GM19193 (cell line): ENCODE results near the gene E2F3.

Source experiments
- POLR2A ChIP-seq: IDR thresholded peaks from 4 replicates; pipeline ENCODE4 v1.6.1; 2011; ENCODE audit not compliant: insufficient read depth, insufficient read length; ENCODE audit errors: extremely low read depth

E2F3 gene

DNA sequence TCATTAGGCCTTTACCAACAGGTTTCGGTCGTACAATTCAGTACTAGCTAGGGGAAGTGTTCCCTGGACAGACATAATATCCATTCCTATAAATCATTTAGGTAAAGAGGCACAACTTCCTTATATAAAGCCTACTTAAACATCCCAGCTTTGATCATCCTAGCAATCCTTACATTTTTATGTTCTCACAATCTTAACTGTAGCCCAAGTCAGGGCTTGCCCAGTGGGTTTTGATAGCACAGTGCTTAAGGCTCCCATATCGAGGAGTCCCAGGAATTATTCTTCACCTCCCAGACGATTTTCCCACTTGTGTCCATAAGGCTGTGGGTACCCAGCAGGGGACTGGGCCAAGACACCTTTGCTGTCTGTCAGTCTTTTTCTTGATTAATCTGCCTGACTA, 63.2 kb downstream of the E2F3 start:
- TF ChIP-seq POLR2A = no peak

DNA sequence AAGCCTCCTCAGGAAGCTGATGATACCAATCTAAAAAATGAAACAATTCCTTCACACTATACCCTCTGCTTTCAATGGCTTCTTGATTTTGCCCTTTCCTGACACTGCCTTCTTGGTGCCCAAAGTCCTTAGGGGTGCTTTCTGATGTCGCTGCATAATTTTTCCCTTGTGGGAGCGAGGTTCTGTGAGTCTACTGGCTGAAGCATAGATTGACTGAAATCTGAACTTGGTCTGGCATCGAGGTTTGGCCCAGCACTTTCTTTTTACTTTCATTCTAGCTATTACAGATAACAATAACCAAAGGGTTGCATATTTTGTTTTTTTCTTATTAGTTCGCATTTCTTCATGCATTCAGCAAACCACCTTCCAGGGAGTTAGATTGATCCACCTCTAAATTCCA, 65.8 kb downstream of the E2F3 start:
- no peak for TF ChIP-seq POLR2A

DNA sequence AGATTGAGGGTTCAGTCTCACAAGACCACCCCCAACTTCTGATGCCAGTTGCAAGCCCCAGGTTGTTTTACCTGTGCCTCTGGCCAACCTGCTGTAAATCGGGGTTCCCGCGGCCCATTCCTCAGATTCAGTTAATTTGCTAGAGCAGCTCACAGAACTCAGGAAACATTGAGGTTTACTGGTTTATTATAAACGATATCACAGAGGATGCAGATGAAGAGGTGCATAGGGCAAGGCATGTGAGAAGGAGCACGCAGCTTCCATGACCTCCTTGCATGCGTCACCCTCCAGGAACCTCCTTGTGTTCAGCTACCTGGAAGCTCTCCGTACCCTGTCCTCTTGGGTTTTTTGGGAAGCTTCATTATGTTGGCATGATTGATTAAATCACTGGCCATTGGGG, 66.5 kb downstream of the E2F3 start:
- no peak for TF ChIP-seq POLR2A

DNA sequence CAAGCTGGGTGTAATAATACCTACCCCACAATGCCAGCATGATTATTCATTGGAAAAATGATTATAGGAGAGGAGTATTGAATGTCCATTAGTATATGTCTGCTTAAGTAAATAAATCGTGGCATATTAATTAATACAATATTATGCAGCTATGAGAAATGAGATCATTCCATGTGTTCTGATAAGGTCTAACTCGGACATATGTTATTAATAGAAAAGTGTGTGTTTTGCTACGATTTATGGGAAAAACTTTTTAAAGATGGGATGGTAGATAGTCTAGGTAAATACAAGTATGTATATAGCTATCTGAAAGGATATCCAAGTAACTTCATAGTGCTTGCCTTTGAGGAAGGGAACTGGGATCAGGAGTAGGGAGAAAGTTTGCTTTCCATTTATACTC, 71.1 kb downstream of the E2F3 start:
- TF ChIP-seq POLR2A = no peak

DNA sequence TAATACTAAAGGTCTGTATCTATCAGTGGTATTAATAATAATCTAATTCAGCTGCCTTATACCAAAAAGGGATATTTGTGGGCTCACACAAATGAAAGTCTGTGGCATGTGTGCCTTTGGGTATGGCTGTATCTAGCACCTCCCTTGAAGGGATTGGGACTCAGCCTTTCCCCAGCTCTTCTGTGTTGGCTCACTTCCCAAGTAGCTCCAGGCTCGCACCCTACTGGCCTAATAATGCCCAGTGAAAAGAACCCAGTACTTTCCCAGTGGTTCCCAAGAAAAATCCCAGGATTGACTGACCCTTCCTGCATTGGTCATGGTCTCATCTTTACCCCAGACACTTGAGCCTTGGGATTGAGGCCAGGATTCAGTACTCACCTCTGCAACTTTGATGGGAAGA, 71.8 kb downstream of the E2F3 start:
- no peak for TF ChIP-seq POLR2A

DNA sequence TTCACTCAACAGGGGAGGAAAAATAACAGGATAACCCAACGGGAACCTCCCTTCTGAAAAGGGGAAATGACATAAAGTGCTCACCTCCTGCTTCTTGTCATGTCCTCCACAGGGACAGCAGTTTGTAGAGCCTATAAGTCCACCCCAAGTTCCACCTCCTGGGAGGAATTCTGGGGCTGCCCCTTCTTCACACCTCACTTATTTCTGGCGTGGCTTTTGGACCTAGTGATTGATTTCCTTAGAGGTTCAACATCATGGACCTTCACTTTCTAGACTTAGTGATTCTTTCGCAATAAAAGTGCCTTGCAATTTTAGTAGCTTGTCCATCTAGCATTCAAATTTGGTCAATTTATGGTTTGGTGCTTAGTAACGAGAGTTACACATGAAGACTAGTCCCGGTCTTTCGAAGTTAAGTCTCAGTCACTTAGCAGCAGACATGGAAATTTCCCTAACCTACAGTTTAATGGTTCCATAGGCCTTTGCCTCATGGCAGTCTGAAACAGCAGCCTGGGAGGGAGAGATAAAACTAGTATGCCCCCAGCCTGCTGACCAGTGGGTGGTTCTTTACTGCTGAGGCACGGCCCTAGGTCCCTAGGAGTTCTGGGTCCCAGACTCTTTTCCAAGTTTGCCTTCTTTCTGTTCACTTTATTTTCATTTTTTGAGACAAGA, 73.3 kb downstream of the E2F3 start:
- TF ChIP-seq POLR2A = no peak

DNA sequence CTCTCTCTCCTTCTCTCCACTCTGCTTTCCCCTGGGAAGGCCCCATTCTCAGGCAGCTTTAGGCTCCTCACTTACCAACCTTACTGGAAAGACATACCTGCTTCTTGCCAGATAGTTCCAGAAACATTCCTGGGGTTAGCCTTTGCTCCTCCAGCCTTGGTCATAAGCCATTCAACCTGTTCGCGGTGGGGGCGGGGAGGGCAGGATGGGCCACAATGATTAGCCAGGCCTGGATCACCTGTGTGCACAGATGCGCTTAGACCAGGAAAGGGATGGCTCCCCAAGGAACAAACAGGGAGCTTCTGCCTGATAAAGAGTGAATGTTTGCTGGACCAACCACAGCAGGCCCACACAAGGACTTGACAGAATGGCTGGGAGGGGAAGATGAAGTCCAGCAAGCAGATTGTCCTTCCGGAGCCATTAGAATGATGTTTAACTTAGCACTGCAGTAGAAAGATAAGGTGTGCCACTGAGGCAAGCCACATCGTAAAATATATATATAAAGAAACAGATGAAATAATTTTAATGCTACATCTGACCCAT, 74.9 kb downstream of the E2F3 start:
- TF ChIP-seq POLR2A = no peak

DNA sequence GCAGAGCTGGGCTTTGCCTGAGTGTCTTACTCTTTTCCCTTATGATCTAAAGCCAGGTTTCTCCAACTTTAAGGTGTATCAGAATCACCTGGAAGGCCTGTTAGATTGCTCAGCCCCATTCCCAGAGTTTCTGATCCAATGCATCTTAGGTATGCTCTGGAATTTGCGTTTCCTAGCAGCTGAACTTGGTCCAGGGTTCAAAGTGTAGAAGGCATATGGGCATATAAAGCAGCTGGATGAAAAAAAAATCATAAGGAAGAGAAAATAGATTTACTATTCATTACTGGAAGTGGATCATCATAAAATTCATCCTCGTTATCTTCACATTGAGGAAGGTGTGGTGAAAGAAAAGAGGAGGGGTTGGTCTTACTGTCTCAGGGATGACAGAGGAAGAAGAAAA, 75.8 kb downstream of the E2F3 start:
- TF ChIP-seq POLR2A = no peak

DNA sequence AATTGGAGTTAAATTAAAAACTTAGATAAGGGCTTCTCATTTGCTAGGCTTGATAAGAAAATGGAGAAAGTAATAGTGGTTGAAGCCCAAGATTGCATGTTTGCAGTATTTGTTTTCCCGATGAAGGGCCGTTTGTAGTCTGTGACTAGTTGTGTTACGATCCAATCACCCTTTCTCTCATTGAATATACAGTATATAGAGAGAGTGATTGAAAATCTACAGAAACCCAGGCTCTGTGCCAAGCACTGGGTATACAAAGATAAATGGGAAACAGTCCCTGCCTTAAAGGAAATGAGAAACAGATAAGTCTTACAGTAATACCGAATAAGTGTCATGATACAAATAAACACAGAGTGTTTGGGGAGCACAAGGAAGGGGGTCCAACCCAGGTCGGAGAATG, 77.4 kb downstream of the E2F3 start:
- TF ChIP-seq POLR2A = no peak

DNA sequence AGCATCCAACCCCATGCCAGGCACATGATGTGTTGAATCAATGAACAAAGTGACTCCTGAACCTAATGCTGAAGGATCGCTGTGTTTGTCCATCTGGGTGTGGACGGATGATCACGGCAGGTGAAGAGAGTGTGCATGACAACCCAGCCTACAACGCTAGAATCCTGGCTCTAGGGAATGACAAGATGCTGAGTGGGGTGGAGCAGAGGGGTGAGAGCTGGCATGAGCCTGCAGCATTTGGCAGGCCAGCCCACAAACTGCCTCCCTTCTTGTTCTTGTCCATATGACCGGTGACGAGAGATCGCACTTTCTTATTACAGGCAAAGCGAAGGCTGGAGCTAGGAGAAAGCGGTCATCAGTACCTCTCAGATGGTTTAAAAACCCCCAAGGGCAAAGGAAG, 77.8 kb downstream of the E2F3 start:
- TF ChIP-seq POLR2A = no peak

- no peak for TF ChIP-seq POLR2A
Observed at GRCh38 chr6:20481281-20481680, 79.6 kb downstream of the E2F3 start.

- no peak for TF ChIP-seq POLR2A
Observed at GRCh38 chr6:20483887-20484497, 82.3 kb downstream of the E2F3 start.

DNA sequence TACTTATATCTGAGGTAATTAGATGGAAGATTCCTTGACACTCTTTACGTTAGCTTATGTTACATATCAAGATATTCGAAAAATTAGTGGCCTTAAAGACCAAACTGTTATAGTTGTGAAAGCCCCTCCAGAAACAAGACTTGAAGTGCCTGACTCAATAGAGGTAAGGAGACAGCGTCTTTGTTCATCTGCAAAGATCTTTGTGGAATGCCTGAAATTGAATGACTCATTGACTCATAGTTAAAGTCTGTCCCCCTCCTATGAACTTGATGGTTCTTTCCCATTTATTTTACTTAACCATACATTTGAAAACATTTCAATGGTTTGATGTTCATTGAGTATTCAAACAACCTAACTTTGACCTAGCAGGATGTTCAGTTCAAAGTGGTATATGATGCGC, 85.0 kb downstream of the E2F3 start:
- TF ChIP-seq POLR2A = no peak

GRCh38 chr6:20487669-20488375, 86.1 kb downstream of the E2F3 start:
- no peak for TF ChIP-seq POLR2A

DNA sequence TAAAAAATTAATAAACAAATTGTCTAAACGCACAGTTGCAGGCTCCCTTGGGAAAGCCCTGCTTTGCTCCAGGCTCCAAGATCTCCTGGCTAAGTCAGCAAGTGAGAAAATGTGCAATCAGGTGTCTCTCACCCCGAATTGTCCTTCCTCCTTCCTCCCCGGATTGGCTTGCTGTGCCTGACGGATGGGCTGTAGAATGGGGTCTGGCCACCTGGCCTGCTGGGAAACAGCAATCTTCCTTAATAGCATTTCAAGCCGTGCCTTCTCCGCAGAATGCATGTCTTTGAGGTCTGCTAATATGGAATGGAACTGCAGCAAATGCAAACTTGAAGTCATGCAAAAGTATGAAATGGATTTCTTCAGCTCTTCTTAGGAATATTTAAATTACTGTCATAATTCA, 88.9 kb downstream of the E2F3 start:
- no peak for TF ChIP-seq POLR2A

- no peak for TF ChIP-seq POLR2A
Observed at GRCh38 chr6:20492099-20492498, 90.4 kb downstream of the E2F3 start.
